ENCODE measurements around the gene AGPAT2.

The AGPAT2 gene

GRCh38 chr9:136733611-136734010 lies 46.4 kb upstream of the AGPAT2 start:
- TF ChIP-seq ZNF280D (tag by site-specific recombination; IDR thresholded peaks at IDR 0.05) (no peak), ZNF555 (tag by site-specific recombination; conservative IDR thresholded peaks at IDR 0.05) (no peak), SP7 (tag by site-specific recombination; IDR thresholded peaks at IDR 0.05) (no peak), ZNF677 (tag by site-specific recombination; IDR thresholded peaks at IDR 0.05) (no peak), ZNF133 (tag by site-specific recombination; IDR thresholded peaks at IDR 0.05) (no peak), ZNF426 (tag by site-specific recombination; IDR thresholded peaks at IDR 0.05) (no peak), KLF17 (tag by site-specific recombination; IDR thresholded peaks at IDR 0.05) (no peak), ZNF26 (tag by site-specific recombination; IDR thresholded peaks at IDR 0.05) (no peak), ZNF501 (tag by site-specific recombination; IDR thresholded peaks at IDR 0.05) (no peak), ZNF626 (tag by site-specific recombination; IDR thresholded peaks at IDR 0.05) (no peak), FEZF1 (tag by site-specific recombination; IDR thresholded peaks at IDR 0.05) (no peak)
- Histone ChIP-seq H3K36me3 (ENCODE audit: control insufficient read depth in 2 of 2, insufficient read depth in 1 of 2, low read length in 2 of 2) (no peaks in the 10 kb centered on the region), H3K4me1 (ENCODE audit: control insufficient read depth, insufficient read depth, low read length) (no peaks in the 10 kb centered on the region), H3K9me3 (ENCODE audit: control insufficient read depth, insufficient read depth, low read depth, low read length) (no peaks in the 10 kb centered on the region), H3K27ac (ENCODE audit: extremely low read depth, low read depth, low read length) (no peak overlapping the region), H3K4me3 (ENCODE audit: low read depth, low read length) (no peak overlapping the region)
- CTCF ChIA-PET = interaction anchor here (1.4 kb wide), 1 partner anchor 28 kb away, joined by 3 read pairs; no protein-coding TSS in a partner anchor
- POLR2A ChIA-PET = no interaction called here

- H3K4me3 ChIP-seq (ENCODE audit: low read depth, low read length) = no peak overlapping the region
- no peaks in the 10 kb centered on the region for H3K36me3 ChIP-seq (ENCODE audit: control insufficient read depth in 2 of 2, insufficient read depth in 1 of 2, low read length in 2 of 2)
- CTCF ChIA-PET = interaction anchor here (1.6 kb wide), 1 partner anchor 28 kb away, joined by 3 read pairs; no protein-coding TSS in a partner anchor
- no peak overlapping the region for H3K27ac ChIP-seq (ENCODE audit: extremely low read depth, low read depth, low read length)
- no peaks in the 10 kb centered on the region for H3K9me3 ChIP-seq (ENCODE audit: control insufficient read depth, insufficient read depth, low read depth, low read length)
- H3K4me1 ChIP-seq (ENCODE audit: control insufficient read depth, insufficient read depth, low read length) = no peaks in the 10 kb centered on the region
- POLR2A ChIA-PET = interaction anchor here (0.7 to 0.8 kb wide), 3 partner anchors 15 to 23 kb away, joined by 3 to 5 read pairs (median 4); no protein-coding TSS in a partner anchor
- TF ChIP-seq ZNF335 (tag by site-specific recombination; conservative IDR thresholded peaks at IDR 0.05) (no peak), PBX3 (CRISPR knock-in tag; IDR thresholded peaks at IDR 0.05) (no peak), EGR2 (tag by site-specific recombination; IDR thresholded peaks at IDR 0.05; ENCODE audit: low read depth) (peak; percentile 84), ZBTB10 (tag by site-specific recombination; IDR thresholded peaks at IDR 0.05) (no peak), ZNF433 (tag by site-specific recombination; IDR thresholded peaks at IDR 0.05; ENCODE audit: low read depth) (no peak), ZNF174 (tag by site-specific recombination; IDR thresholded peaks at IDR 0.05) (no peak), ZNF76 (tag by site-specific recombination; IDR thresholded peaks at IDR 0.05; ENCODE audit: borderline replicate concordance, low read depth) (no peak), ZNF596 (tag by site-specific recombination; IDR thresholded peaks at IDR 0.05) (no peak), TRIM28 (IDR thresholded peaks at IDR 0.05; ENCODE audit: borderline replicate concordance, low read length) (no peak), KLF16 (tag by site-specific recombination; IDR thresholded peaks at IDR 0.05) (no peak), KLF10 (tag by site-specific recombination; IDR thresholded peaks at IDR 0.05) (no peak), ZFHX2 (tag by site-specific recombination; conservative IDR thresholded peaks at IDR 0.05) (peak; percentile 89), ZXDB (tag by site-specific recombination; IDR thresholded peaks at IDR 0.05) (no peak), ZNF214 (tag by site-specific recombination; IDR thresholded peaks at IDR 0.05; ENCODE audit: borderline replicate concordance) (no peak)
Measured at GRCh38 chr9:136732444-136733178, 45.4 kb upstream of the AGPAT2 start.
